ENCODE results near the gene CEP112.

Gene CEP112

GRCh38 chr17:65902155-65902554 is 289.8 kb downstream of the CEP112 start:
- H3K9me3 ChIP-seq (ENCODE audit: insufficient read depth, low read length), result no peaks in the 10 kb centered on the region
- TF ChIP-seq EZH2phosphoT487 (conservative IDR thresholded peaks at IDR 0.05; ENCODE audit: low read length), result no peak
- no peak for TF ChIP-seq CTCF (IDR thresholded peaks at IDR 0.05; ENCODE audit: insufficient read depth, low read length, poor library complexity, severe bottlenecking)
- no peak overlapping the region for H3K27ac ChIP-seq (ENCODE audit: low read depth, low read length)
- H4K20me1 ChIP-seq (ENCODE audit: low read depth, low read length), result no peaks in the 10 kb centered on the region
- no peaks in the 10 kb centered on the region for H3F3A ChIP-seq (ENCODE audit: insufficient read depth)
- H3K4me2 ChIP-seq (ENCODE audit: low read depth, low read length, poor library complexity, severe bottlenecking), result no peak overlapping the region
- H3K4me3 ChIP-seq (ENCODE audit: insufficient read depth, low read length, poor library complexity, severe bottlenecking), result no peak overlapping the region
- H3K9ac ChIP-seq (ENCODE audit: low read length), result no peak overlapping the region
- H3K9me2 ChIP-seq (replicated peaks; ENCODE audit: insufficient read depth, low read length), result no peaks in the 10 kb centered on the region
- no peak overlapping the region for H2AFZ ChIP-seq (ENCODE audit: low read depth, low read length, severe bottlenecking)
- no peaks in the 10 kb centered on the region for H3K27me3 ChIP-seq (ENCODE audit: low read length)
- H3K79me2 ChIP-seq (ENCODE audit: insufficient read depth, low read length), result no peaks in the 10 kb centered on the region
- H3K36me3 ChIP-seq (ENCODE audit: low read length), result no peaks in the 10 kb centered on the region

GRCh38 chr17:65901394-65901793 is 290.5 kb downstream of the CEP112 start:
- Histone ChIP-seq H3K9me3 (ENCODE audit: insufficient read depth, low read length) (no peaks in the 10 kb centered on the region), H3K27ac (ENCODE audit: low read depth, low read length) (no peak overlapping the region), H3K79me2 (ENCODE audit: insufficient read depth, low read length) (no peaks in the 10 kb centered on the region), H3K36me3 (ENCODE audit: low read length) (no peaks in the 10 kb centered on the region), H2AFZ (ENCODE audit: low read depth, low read length, severe bottlenecking) (no peak overlapping the region), H4K20me1 (ENCODE audit: low read depth, low read length) (no peaks in the 10 kb centered on the region), H3K9ac (ENCODE audit: low read length) (no peak overlapping the region), H3K9me2 (replicated peaks; ENCODE audit: insufficient read depth, low read length) (no peaks in the 10 kb centered on the region), H3K4me2 (ENCODE audit: low read depth, low read length, poor library complexity, severe bottlenecking) (no peak overlapping the region), H3F3A (ENCODE audit: insufficient read depth) (no peaks in the 10 kb centered on the region), H3K4me3 (ENCODE audit: insufficient read depth, low read length, poor library complexity, severe bottlenecking) (no peak overlapping the region), H3K27me3 (ENCODE audit: low read length) (no peaks in the 10 kb centered on the region)
- TF ChIP-seq CTCF (IDR thresholded peaks at IDR 0.05; ENCODE audit: insufficient read depth, low read length, poor library complexity, severe bottlenecking) (no peak), EZH2phosphoT487 (conservative IDR thresholded peaks at IDR 0.05; ENCODE audit: low read length) (no peak)

GRCh38 chr17:65900216-65900615 is 291.7 kb downstream of the CEP112 start:
- Histone ChIP-seq H4K20me1 (ENCODE audit: low read depth, low read length) (no peaks in the 10 kb centered on the region), H3K4me3 (ENCODE audit: insufficient read depth, low read length, poor library complexity, severe bottlenecking) (no peak overlapping the region), H3K27ac (ENCODE audit: low read depth, low read length) (no peak overlapping the region), H3K27me3 (ENCODE audit: low read length) (no peaks in the 10 kb centered on the region), H3K79me2 (ENCODE audit: insufficient read depth, low read length) (no peaks in the 10 kb centered on the region), H3K4me2 (ENCODE audit: low read depth, low read length, poor library complexity, severe bottlenecking) (no peak overlapping the region), H3K9me3 (ENCODE audit: insufficient read depth, low read length) (no peaks in the 10 kb centered on the region), H3K9me2 (replicated peaks; ENCODE audit: insufficient read depth, low read length) (no peaks in the 10 kb centered on the region), H2AFZ (ENCODE audit: low read depth, low read length, severe bottlenecking) (no peak overlapping the region), H3F3A (ENCODE audit: insufficient read depth) (no peaks in the 10 kb centered on the region), H3K9ac (ENCODE audit: low read length) (no peak overlapping the region), H3K36me3 (ENCODE audit: low read length) (no peaks in the 10 kb centered on the region)
- no peak for TF ChIP-seq CTCF (IDR thresholded peaks at IDR 0.05; ENCODE audit: insufficient read depth, low read length, poor library complexity, severe bottlenecking)
- no peak for TF ChIP-seq EZH2phosphoT487 (conservative IDR thresholded peaks at IDR 0.05; ENCODE audit: low read length)

Measured in SU-DHL-6 (cell line).